HFF-Myc (cell line): Measurements from ENCODE around the gene SEC14L5.

Source experiments
- DNase-seq: peaks from one replicate; pipeline ENCODE4 v3.0.0-alpha.2; 2011; ENCODE audit warnings: low read depth; ENCODE audit errors: extremely low read depth
- H3K4me3 ChIP-seq: replicated peaks from 2 replicates; pipeline ENCODE4 v1.5.1; 2011; ENCODE audit warnings: low read depth, mild to moderate bottlenecking, control low read depth, low read length
- TF ChIP-seq, protein P1 (sequence below): IDR thresholded peaks from 2 replicates; pipeline ENCODE4 v1.5.1; 2012; ENCODE audit warnings: mild to moderate bottlenecking, low read depth, low read length, control low read depth; ENCODE audit errors: missing control alignments

Gene SEC14L5

DNA sequence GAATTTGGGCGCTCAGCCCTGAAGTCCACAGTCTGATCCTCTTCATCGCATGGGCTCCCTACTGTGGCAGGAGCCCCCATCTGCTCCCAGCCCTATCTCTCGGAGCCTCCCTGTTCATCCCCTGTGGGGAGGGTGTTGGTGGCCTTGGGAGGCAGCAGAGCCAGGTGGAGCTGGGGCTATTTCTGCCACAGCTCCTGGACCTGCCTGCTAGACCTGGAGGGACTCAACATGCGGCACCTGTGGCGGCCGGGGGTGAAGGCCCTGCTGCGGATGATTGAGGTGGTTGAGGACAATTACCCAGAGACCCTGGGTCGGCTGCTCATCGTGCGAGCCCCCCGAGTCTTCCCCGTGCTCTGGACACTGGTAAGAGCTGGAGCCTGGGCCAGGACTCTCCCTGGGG lies 45.1 kb downstream of the SEC14L5 start:
- TF ChIP-seq, protein P1, sequence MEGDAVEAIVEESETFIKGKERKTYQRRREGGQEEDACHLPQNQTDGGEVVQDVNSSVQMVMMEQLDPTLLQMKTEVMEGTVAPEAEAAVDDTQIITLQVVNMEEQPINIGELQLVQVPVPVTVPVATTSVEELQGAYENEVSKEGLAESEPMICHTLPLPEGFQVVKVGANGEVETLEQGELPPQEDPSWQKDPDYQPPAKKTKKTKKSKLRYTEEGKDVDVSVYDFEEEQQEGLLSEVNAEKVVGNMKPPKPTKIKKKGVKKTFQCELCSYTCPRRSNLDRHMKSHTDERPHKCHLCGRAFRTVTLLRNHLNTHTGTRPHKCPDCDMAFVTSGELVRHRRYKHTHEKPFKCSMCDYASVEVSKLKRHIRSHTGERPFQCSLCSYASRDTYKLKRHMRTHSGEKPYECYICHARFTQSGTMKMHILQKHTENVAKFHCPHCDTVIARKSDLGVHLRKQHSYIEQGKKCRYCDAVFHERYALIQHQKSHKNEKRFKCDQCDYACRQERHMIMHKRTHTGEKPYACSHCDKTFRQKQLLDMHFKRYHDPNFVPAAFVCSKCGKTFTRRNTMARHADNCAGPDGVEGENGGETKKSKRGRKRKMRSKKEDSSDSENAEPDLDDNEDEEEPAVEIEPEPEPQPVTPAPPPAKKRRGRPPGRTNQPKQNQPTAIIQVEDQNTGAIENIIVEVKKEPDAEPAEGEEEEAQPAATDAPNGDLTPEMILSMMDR: no peak
- H3K4me3 ChIP-seq: no peak overlapping the region
- DNase-seq: no peak

DNA sequence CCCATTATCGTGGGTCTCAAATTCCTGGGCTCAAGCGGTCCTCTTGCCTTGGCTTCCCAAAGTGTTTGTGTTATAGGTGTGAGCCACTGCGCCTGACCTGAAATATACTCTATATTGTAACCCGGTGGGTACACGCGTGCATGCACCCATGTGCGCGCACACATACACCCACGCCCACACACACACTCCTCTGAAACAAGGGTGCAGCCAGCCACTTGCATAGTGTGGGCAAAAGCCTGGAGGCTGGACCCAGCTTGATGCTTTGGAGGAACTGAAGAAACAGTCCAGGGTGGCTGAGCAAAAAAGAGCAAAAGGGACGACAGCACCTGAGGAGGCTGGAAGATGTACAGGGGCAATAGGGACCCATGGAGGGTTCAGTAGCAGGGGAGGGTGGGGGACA lies 45.7 kb downstream of the SEC14L5 start:
- DNase-seq: no peak
- H3K4me3 ChIP-seq: no peak overlapping the region
- TF ChIP-seq, protein P1: no peak

DNA sequence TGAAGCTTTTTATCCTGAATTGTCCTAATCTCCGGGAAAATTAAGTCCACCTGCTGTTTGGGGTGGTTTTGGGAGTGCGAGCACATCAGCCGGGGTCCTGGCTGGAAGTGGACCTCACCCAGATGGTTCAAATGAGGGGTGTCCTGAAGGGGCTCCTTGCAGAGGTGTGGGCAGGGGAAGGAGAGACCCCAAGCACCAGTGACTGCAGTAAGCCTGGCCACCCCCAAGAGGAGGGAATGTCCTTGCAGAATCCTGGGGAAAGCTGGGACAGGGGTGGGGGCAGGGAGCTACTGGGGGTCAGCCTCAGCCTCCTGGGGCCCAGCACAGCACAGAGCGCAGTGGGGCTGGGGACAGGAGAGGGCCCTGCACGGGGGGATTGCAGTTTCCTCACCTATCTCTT lies 46.2 kb downstream of the SEC14L5 start:
- TF ChIP-seq, protein P1: no peak
- no peak for DNase-seq
- H3K4me3 ChIP-seq: no peak overlapping the region

DNA sequence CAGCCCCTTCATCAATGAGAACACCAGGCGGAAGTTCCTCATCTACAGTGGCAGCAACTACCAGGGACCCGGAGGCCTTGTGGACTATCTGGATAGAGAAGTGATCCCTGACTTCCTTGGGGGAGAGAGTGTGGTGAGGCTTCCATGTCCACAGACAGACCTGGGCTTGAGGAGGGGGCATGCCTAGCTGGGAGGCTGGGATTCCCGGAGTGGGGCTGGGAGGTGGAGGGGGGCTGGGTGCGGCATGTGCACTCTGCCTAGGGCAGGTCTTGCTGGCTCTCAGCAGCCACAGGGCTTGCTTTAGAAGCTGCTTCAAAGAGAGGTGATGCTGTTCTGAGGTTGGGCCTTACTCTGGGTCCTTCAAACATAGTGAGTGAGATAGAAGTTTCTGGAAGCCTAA lies 47.8 kb downstream of the SEC14L5 start:
- TF ChIP-seq, protein P1: no peak
- DNase-seq: no peak
- H3K4me3 ChIP-seq: no peak overlapping the region

DNA sequence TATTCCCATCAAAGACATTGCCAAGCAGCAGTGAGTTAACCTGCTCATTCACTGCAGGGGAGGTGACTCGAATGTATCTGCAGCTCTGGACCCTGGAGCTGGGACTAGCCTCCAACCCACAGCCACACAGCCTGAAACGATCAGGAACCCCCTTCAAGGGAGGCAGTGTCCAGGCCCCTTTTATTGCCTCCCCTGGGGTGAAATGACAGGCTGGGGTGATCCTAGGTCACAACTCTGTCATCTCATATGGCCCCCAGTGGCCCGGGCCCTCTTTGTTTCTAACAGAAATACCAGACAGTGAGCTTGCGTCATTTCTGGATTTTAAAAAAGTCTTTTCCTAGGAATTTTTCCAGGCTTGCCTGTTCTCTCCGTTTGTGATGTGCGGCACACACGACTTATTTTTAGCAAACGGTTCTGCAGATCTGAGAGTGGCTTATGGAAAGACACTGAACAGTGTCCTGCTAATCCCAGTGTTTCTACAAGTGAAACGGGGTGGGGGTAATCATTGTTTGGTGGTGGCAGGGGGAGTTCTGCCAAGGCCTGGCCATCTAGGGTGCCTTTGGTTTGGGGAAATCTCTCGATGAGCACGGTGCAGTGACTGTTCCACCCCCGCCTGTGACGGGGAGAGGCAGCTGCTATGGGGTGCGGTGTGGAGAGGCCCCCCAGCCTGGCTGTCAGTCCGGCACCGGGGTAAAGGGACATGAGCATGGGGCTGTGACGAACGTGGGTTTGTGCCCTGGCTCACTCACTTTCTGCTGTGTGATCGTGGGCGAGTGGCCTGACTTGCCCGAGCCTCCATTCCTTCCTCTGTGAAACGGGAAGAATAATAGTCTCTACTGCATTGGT lies 48.4 kb downstream of the SEC14L5 start:
- no peak for DNase-seq
- TF ChIP-seq, protein P1: no peak
- no peak overlapping the region for H3K4me3 ChIP-seq

DNA sequence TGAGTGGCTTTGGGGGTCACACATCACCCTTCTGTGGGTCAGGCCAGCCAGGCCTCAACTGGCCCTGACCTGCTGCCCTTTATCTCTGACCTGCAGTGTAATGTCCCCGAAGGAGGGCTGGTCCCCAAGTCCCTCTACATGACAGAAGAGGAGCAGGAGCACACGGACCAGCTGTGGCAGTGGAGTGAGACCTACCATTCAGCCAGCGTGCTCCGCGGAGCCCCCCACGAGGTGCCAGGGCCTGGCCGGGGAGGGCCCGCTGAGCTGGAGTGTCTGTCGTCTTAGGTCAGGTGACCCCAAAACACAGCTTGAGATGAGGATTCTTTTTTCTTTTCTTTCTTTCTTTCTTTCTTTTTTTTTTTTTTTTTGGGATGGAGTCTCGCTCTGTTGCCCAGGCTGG lies 49.1 kb downstream of the SEC14L5 start:
- TF ChIP-seq, protein P1: no peak
- no peak for DNase-seq
- no peak overlapping the region for H3K4me3 ChIP-seq

DNA sequence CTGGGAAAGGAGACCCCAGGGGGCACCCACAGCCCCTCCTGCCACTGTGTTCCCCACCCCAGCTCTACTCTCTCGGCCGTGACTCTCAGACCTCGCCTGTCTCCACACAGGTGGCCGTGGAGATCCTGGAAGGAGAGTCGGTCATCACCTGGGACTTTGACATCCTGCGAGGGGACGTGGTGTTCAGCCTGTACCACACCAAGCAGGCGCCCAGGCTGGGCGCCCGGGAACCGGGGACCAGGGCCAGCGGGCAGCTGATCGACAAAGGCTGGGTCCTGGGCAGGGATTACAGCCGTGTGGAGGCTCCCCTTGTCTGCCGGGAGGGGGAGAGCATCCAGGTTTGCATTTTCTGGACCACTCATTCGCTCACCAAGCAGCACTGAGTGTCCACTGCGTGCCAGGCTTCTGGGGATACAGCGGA lies 50.2 kb downstream of the SEC14L5 start:
- TF ChIP-seq, protein P1: no peak
- H3K4me3 ChIP-seq: no peak overlapping the region
- DNase-seq: no peak
